Uterus (tissue), 4 donors: ENCODE data around the gene MIER2. TPM values are rescaled to one million over a fixed set of nuclear protein-coding genes. Genes with fewer than 3 reads are reported as not detected.

Experiments used
- DNase-seq, 2 donors: peaks; one replicate each; pipeline ENCODE4 v3.0.0-alpha.2; 2019 to 2020
- H3K27ac ChIP-seq, 2 donors: fragments of 200-600 bp; sonication (generic); 1 replicate in 1 of 2; 2 replicates in 1 of 2; pipeline ENCODE4 v1.5.1; 2016 to 2018
- H3K27me3 ChIP-seq, 2 donors: fragments of 200-600 bp; sonication (generic); one replicate each; pipeline ENCODE4 v1.5.1; 2018 to 2019; ENCODE audit warnings: control low read depth in 1 of 2
- H3K36me3 ChIP-seq, 2 donors: fragments of 200-600 bp; sonication (generic); one replicate each; pipeline ENCODE4 v1.5.1; 2019; ENCODE audit warnings: control low read depth in 1 of 2
- H3K4me1 ChIP-seq, 2 donors: fragments of 200-600 bp; sonication (generic); one replicate each; pipeline ENCODE4 v1.5.1; 2018 to 2019; ENCODE audit warnings: control low read depth in 1 of 2
- H3K4me3 ChIP-seq, 2 donors: fragments of 200-600 bp; sonication (generic); 1 replicate in 1 of 2; 2 replicates in 1 of 2; pipeline ENCODE4 v1.5.1; 2018 to 2019; ENCODE audit warnings: mild to moderate bottlenecking in 1 of 2
- H3K9me3 ChIP-seq, 2 donors: fragments of 200-600 bp; sonication (generic); one replicate each; pipeline ENCODE4 v1.5.1; 2019; ENCODE audit warnings: control low read depth in 1 of 2
- POLR2A ChIP-seq, 2 donors: fragments of 450-650 bp; IDR thresholded peaks; one replicate each; pipeline ENCODE4 v1.6.1; 2016; ENCODE audit warnings: antibody characterized with exemption in 2 of 2, mild to moderate bottlenecking in 1 of 2, moderate library complexity in 1 of 2
- intact Hi-C: fragments of 100-400 bp; cut with DNase I; formaldehyde crosslinking; loops from one replicate; pipeline ENCODE4 v1.15.1; 2023; ENCODE audit warnings: low total_unique reads
- total RNA-seq, 4 donors: library from RNA; depleted of rRNA in 3 of 4; stranded (reverse); fragments of >200 nt in 3 of 4; gene quantifications; one replicate each; pipeline versions ENCODE4 v1.1.0 to v1.2.4, GENCODE V29; 2014 to 2023
- TF ChIP-seq, protein P1 (sequence below), 4 experiments: fragments of 200-600 bp in 2 of 4; fragments of 450-650 bp in 2 of 4; sonication (generic) in 2 of 4; IDR thresholded peaks; one replicate each; pipeline ENCODE4 v1.5.1; 2016 to 2019; ENCODE audit warnings: antibody characterized with exemption in 4 of 4, mild to moderate bottlenecking in 2 of 4, moderate library complexity in 1 of 4
- donor health status: DM: yes; HTN: yes; CAD: no.

Gene MIER2
- total RNA-seq, 4 donors from 2014 or later, result 2.6 to 54.8 (median 12.7) TPM

- no peak overlapping the region for H3K27ac ChIP-seq
- H3K4me3 ChIP-seq, result no peak overlapping the region
- no peaks in the 10 kb centered on the region for H3K27me3 ChIP-seq
- DNase-seq, result no peak
- no peak for TF ChIP-seq POLR2A (IDR thresholded peaks at IDR 0.05)
- TF ChIP-seq, protein P1, sequence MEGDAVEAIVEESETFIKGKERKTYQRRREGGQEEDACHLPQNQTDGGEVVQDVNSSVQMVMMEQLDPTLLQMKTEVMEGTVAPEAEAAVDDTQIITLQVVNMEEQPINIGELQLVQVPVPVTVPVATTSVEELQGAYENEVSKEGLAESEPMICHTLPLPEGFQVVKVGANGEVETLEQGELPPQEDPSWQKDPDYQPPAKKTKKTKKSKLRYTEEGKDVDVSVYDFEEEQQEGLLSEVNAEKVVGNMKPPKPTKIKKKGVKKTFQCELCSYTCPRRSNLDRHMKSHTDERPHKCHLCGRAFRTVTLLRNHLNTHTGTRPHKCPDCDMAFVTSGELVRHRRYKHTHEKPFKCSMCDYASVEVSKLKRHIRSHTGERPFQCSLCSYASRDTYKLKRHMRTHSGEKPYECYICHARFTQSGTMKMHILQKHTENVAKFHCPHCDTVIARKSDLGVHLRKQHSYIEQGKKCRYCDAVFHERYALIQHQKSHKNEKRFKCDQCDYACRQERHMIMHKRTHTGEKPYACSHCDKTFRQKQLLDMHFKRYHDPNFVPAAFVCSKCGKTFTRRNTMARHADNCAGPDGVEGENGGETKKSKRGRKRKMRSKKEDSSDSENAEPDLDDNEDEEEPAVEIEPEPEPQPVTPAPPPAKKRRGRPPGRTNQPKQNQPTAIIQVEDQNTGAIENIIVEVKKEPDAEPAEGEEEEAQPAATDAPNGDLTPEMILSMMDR (IDR thresholded peaks at IDR 0.05), result no peak
- H3K9me3 ChIP-seq, result no peaks in the 10 kb centered on the region
- no peaks in the 10 kb centered on the region for H3K36me3 ChIP-seq
- intact Hi-C loops, result no loop called here
- H3K4me1 ChIP-seq, result no peaks in the 10 kb centered on the region
Measured at GRCh38 chr19:281156-281853, 63.3 kb downstream of the MIER2 start.

DNA sequence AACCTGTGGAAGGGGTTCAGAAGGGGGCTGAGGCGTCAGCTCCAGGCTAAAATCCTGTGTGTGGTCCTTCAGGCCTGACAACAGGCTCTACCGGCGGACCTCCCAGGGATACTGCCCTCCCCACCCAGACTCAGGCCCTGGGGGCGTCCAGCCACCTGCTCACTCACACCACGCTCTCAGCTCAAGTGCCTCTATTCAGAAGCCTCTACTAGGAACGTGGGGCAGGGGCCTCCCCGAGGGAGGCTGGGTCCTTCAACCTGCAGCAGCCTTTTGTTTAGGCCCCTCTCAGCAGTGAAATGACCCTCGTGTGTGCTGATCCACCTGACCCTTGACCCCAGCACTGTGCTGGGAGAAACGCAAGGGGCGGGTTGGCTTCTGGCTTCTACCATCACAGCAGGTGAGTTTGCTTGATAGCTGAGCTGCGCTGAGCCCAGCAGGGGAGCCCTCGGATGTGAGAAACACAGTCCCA is 64.0 kb downstream of the MIER2 start:
- Histone ChIP-seq H3K27ac (no peak overlapping the region), H3K36me3 (no peaks in the 10 kb centered on the region), H3K4me3 (no peak overlapping the region), H3K27me3 (no peaks in the 10 kb centered on the region), H3K4me1 (no peaks in the 10 kb centered on the region), H3K9me3 (no peaks in the 10 kb centered on the region)
- intact Hi-C loops, result no loop called here
- no peak for DNase-seq
- no peak for TF ChIP-seq POLR2A (IDR thresholded peaks at IDR 0.05)
- TF ChIP-seq, protein P1 (IDR thresholded peaks at IDR 0.05), result no peak

DNA sequence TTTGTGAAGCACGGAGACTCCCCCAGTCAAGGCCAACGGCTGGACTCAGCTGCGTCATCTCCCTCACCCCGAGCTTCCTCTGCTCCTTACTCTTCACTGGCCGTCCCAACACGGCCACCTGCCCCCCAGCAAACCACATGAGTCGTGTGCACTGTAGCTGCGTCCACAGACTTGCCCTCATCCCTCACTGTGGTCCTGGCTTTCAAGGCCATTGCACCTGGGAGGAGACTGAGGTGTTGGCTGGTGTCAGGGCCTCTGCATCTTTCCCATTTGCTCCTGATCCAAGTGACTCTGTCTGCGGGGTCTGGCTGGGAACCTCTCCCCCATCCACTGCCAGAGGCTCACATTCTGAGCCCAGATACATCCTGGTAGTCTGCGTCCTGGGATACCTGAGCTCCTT is 64.9 kb downstream of the MIER2 start:
- Histone ChIP-seq H3K4me1 (no peaks in the 10 kb centered on the region), H3K27ac (no peak overlapping the region), H3K9me3 (no peaks in the 10 kb centered on the region), H3K36me3 (no peaks in the 10 kb centered on the region), H3K27me3 (no peaks in the 10 kb centered on the region), H3K4me3 (no peak overlapping the region)
- intact Hi-C loops, result no loop called here
- TF ChIP-seq POLR2A (IDR thresholded peaks at IDR 0.05), result no peak
- TF ChIP-seq, protein P1 (IDR thresholded peaks at IDR 0.05), result no peak
- no peak for DNase-seq

- TF ChIP-seq, protein P1 (IDR thresholded peaks at IDR 0.05), result no peak
- TF ChIP-seq POLR2A (IDR thresholded peaks at IDR 0.05), result no peak
- DNase-seq, result no peak
- intact Hi-C loops, result no loop called here
- Histone ChIP-seq H3K27ac (no peak overlapping the region), H3K4me1 (no peaks in the 10 kb centered on the region), H3K9me3 (no peaks in the 10 kb centered on the region), H3K27me3 (no peaks in the 10 kb centered on the region), H3K36me3 (no peaks in the 10 kb centered on the region), H3K4me3 (no peak overlapping the region)
Measured at GRCh38 chr19:279231-279630, 65.4 kb downstream of the MIER2 start.

- Histone ChIP-seq H3K4me1 (no peaks in the 10 kb centered on the region), H3K4me3 (no peak overlapping the region), H3K27ac (no peak overlapping the region), H3K9me3 (no peaks in the 10 kb centered on the region), H3K27me3 (no peaks in the 10 kb centered on the region), H3K36me3 (no peaks in the 10 kb centered on the region)
- intact Hi-C loops, result no loop called here
- DNase-seq, result no peak
- TF ChIP-seq, protein P1 (IDR thresholded peaks at IDR 0.05), result no peak
- no peak for TF ChIP-seq POLR2A (IDR thresholded peaks at IDR 0.05)
Measured at GRCh38 chr19:277581-278165, 66.9 kb downstream of the MIER2 start.
